GM18858 (cell line): ENCODE measurements around the gene CAP1.

Source experiments
- ATAC-seq: cut with Tn5 transposase; IDR thresholded peaks from one replicate; pipeline ENCODE4 v1.9.1; 2021; ENCODE audit not compliant: unreplicated experiment

Gene CAP1

DNA sequence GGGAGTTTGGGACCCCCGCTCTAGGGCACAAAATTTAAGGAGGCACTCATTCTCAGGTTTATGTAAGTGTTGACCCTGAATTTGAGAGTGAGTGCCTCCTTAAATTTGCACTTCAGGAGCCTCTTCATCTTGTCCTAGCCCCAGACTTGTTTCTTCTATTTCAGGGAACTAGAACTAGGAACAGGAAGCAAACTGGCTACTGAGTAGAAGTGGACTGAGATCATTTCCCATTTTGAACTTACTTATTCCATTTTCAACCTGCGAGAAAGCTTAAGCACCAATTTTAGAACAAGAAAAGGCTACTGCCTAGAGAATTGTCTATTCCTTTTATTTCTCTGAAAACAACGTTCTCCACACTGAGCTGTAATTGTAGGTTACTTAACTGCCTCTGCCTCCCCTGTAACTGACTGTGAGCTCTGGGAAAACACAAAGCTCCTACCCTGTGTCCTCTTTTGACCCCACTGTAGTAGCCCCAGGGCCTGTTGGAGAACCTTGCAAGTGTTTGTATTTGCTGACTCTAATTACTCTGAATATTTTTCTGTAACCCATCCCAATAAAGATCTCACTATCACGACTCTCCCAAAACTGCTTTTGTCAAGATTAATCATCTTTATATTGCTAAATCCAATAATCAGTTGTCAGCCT lies 54.1 kb downstream of the CAP1 start:
- no peak for ATAC-seq

DNA sequence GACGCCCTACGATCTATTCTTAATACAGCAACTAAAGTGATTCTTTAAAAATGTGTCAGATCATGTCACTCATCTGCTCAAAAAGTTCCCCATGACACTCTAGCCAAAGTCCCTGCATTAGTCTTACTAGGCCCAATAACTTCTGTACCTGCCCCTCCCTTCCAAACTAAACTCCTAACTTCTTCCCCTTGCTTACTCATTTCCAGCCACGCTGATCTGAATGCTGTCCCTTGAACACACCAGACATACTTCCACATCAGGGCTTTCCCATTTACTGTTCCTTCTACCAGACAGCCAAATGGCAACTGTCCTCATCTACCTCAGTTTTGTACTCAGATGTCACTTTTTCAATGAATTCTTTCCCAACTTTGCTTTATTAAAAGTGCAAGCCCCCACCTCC lies 55.3 kb downstream of the CAP1 start:
- ATAC-seq, result no peak

DNA sequence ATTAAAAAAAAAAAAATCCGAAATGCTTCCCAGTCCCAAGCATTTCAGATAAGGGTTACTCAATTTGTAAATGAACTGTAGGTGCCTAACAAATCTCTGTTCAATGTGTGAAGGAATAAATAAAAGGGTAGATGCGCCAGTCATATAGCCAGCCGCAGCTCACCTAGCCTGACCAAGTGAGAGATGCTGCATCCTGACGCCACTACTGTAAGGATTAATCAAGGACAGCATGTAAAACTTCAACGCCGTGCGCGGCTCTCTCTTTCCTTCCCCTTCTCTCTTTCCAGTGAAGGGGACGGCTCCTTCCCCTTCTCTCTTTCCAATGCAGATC lies 56.1 kb downstream of the CAP1 start:
- ATAC-seq, result no peak

DNA sequence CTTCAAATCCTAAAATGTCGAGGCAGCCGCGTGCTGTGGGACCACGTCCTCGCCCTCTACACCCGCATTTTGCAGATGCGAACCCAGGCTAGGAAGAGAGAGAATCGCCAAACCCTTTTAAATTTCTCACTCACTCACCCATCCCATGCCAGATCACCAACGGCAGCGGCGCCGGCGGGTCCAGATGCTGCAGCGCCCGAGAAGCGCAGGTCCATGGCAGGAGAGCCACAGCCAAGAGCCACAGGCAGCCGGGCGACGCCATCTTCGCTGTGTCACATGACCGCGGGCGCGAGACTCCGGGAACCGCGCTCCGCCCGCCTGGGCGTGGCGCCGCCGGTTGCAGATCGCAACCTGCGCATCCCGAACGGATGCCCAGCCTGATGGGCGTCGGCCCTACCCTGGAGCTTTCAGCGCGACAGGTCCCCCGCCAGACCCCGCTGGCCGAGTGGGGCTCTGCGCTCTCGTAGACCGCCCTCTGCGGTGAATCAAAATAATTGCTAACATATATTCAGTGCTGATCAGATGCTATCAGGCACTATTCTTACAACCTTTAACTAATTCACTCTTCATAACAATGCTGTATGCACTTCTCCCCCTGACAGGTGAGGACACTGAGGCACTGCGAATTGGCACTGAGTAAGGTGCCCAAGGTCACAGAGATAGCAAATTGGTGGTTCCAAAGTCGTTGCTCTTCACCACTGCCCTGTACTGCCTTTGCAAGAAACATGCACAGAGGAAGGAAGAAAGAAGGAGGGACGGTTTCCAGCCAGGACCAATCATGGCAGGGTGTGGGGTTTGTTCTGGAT lies 56.7 kb downstream of the CAP1 start, which contains the start of gene PPT1:
Gene PPT1 (minus strand): TSS at position 276 of the 806 bp plus-strand sequence. CDS start 14 bp downstream, at position 262.
- peak; percentile 60 for ATAC-seq

GRCh38 chr1:40102038-40102437 lies 61.5 kb downstream of the CAP1 start:
- no peak for ATAC-seq

DNA sequence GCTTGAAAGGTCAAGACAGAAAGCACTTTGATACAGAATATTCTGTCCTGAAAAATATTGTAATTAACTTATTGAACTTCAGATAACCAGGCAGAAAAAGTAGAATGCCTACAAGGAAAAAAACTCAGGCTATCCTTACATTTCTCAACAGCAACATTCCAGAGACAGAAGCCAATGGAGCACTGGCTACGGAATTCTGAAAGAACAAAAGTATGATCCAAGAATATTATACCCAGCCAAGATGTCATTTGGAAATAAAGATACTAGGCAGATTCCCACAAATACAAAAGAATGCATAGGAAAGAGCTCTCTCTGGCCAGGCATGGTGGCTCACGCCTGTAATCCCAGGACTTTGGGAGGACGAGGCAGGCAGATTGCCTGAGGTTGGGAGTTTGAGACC lies 62.4 kb downstream of the CAP1 start:
- ATAC-seq, result no peak

GRCh38 chr1:40105028-40105427 lies 64.5 kb downstream of the CAP1 start:
- no peak for ATAC-seq

DNA sequence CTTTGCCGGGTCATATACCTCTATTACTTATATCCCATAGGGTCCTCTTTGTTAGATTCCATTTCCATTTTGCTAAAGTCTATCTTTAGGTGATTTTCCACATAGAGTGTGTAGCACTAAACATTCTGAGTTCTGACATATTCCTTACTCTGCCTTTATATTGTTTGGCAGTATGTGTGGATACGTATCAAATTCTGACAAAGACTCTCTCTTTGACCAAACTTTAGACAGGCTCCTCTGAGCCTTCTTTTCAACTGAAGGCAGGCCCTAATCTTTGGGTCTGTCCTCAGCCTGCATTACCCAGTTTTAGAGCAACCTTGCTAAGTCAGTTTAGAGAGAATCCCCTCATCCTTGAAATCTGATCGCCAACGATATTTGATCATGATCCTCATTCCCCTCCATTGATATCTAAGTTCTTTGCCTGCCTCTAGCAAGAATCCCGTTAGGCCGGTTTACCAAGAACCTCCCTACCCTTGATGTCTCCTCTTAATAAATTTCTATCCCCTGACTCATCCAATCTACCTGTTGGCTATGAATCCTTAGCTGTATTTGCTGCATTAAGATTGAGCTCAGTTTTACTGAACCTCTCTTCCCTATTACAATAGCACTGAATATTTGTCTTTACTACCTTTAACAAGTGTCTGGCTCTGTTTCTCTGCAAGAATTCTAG lies 66.9 kb downstream of the CAP1 start:
- ATAC-seq, result no peak

- no peak for ATAC-seq
These were observed 69.9 kb downstream of the CAP1 start for GRCh38 chr1:40110389-40110788.

DNA sequence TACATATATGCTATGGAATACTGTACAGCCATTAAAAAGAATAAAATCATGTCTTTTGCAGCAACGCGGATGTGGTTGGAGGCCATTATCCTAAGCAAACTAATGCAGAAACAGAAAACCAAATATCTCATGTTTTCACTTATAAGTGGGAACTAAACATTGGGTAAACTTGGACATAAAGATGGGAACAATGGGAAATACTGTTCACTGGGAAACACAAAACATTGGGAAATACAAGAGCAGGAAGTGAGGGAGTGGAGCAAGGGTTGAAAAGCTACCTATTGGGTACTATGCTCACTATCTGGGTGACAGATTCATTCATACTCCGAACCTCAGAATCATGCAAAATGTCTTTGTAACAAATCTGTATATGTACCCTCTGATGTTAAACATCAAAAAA lies 73.9 kb downstream of the CAP1 start:
- ATAC-seq, result no peak

- no peak for ATAC-seq
These were observed 79.6 kb downstream of the CAP1 start for GRCh38 chr1:40120128-40120527.
